Left lung (tissue), 10 donors: ENCODE measurements around the gene REEP3. TPM values are rescaled to one million over a fixed set of nuclear protein-coding genes. Genes with fewer than 3 reads are reported as not detected.

Experiments
- ATAC-seq: fragments of 200-7000 bp; cut with Tn5 transposase; one replicate; pipeline ENCODE4 v1.9.1; 2020; ENCODE audit warnings: moderate library complexity
- DNase-seq, 4 donors: peaks; one replicate each; pipeline ENCODE4 v3.0.0-alpha.2; 2013 to 2020
- H3K27ac ChIP-seq, 2 donors: fragments of 200-600 bp; sonication (generic) in 1 of 2; one replicate each; pipeline versions ENCODE4 v1.5.0 to v1.8.0; 2020 to 2021
- H3K27me3 ChIP-seq, 2 donors: fragments of 200-600 bp; sonication (generic) in 1 of 2; one replicate each; pipeline versions ENCODE4 v1.5.0 to v1.8.0; 2020 to 2021
- H3K36me3 ChIP-seq, 2 donors: fragments of 200-600 bp; sonication (generic) in 1 of 2; one replicate each; pipeline versions ENCODE4 v1.5.0 to v1.8.0; 2020 to 2021
- H3K4me1 ChIP-seq, 2 donors: fragments of 200-600 bp; one replicate each; pipeline ENCODE4 v1.8.0; 2021
- H3K4me3 ChIP-seq, 2 donors: fragments of 200-600 bp; sonication (generic) in 1 of 2; one replicate each; pipeline versions ENCODE4 v1.5.0 to v1.8.0; 2020 to 2021; ENCODE audit warnings: mild to moderate bottlenecking in 1 of 2
- H3K9me3 ChIP-seq, 2 donors: fragments of 200-600 bp; sonication (generic) in 1 of 2; one replicate each; pipeline versions ENCODE4 v1.5.0 to v1.8.0; 2020 to 2021
- CTCF ChIP-seq, 2 donors: fragments of 200-600 bp; sonication (generic) in 1 of 2; IDR thresholded peaks; one replicate each; pipeline versions ENCODE4 v1.5.0 to v1.8.0; 2021; ENCODE audit warnings: antibody characterized with exemption in 2 of 2
- intact Hi-C, 2 donors: fragments of 100-400 bp; cut with DNase I; formaldehyde crosslinking; loops; one replicate each; pipeline versions ENCODE4 v1.11.2 to v1.14.2; 2022
- polyA plus RNA-seq, 6 donors: library from polyadenylated mRNA; unstranded; fragments of 120-200 nt; gene quantifications; one replicate each; pipeline ENCODE4 v1.2.1, GENCODE V29; 2013; ENCODE audit not compliant: insufficient read length in 6 of 6
- total RNA-seq, 2 donors: library from RNA; stranded (reverse); fragmentation: NEBNext Ultra II Directional; extraction: Animal tissue kit (Norgen Biotek cat#: 25700); gene quantifications; one replicate each; pipeline ENCODE4 v1.2.1, GENCODE V29; 2021
- donor health status: DM: no; HTN: yes; CAD: no.
- donor health status: DM: no; HTN: no; CAD: no.

Gene REEP3
- total and polyA plus RNA-seq, 8 donors: 29.3 to 57.8 (median 38.2) TPM

- H3K4me3 ChIP-seq: no peak overlapping the region
- TF ChIP-seq CTCF (IDR thresholded peaks at IDR 0.05): no peak
- ATAC-seq (no peak), DNase-seq (no peak)
- H3K9me3 ChIP-seq: no peaks in the 10 kb centered on the region
- no peaks in the 10 kb centered on the region for H3K4me1 ChIP-seq
- no peak overlapping the region for H3K27ac ChIP-seq
- H3K36me3 ChIP-seq: peaks cover 0 to 27% of the 10 kb centered on the region in 2 donors
- intact Hi-C loops: no loop called here
- no peaks in the 10 kb centered on the region for H3K27me3 ChIP-seq
These were observed 97.4 kb downstream of the REEP3 start for GRCh38 chr10:63618552-63618951.

GRCh38 chr10:63619426-63619825 lies 98.2 kb downstream of the REEP3 start:
- DNase-seq (no peak), ATAC-seq (no peak)
- Histone ChIP-seq H3K27me3 (no peaks in the 10 kb centered on the region), H3K9me3 (no peaks in the 10 kb centered on the region), H3K4me1 (no peaks in the 10 kb centered on the region), H3K4me3 (no peak overlapping the region), H3K27ac (no peak overlapping the region), H3K36me3 (peaks cover 0 to 27% of the 10 kb centered on the region in 2 donors)
- intact Hi-C loops: no loop called here
- TF ChIP-seq CTCF (IDR thresholded peaks at IDR 0.05): no peak

GRCh38 chr10:63622097-63622496 lies 100.9 kb downstream of the REEP3 start:
- no peak for DNase-seq
- H3K36me3 ChIP-seq: peaks cover 0 to 18% of the 10 kb centered on the region in 2 donors
- no peaks in the 10 kb centered on the region for H3K27me3 ChIP-seq
- no peaks in the 10 kb centered on the region for H3K9me3 ChIP-seq
- H3K27ac ChIP-seq: no peak overlapping the region
- intact Hi-C loops: no loop called here
- no peak for TF ChIP-seq CTCF (IDR thresholded peaks at IDR 0.05)
- no peak overlapping the region for H3K4me3 ChIP-seq
- peaks cover under 1 to 1% of the 10 kb centered on the region in 2 donors for H3K4me1 ChIP-seq
- no peak for ATAC-seq

GRCh38 chr10:63624701-63625100 lies 103.5 kb downstream of the REEP3 start:
- peaks cover 12 to 26% of the 10 kb centered on the region in 2 donors for H3K4me1 ChIP-seq
- no peaks in the 10 kb centered on the region for H3K9me3 ChIP-seq
- ATAC-seq: no peak
- TF ChIP-seq CTCF (IDR thresholded peaks at IDR 0.05): no peak
- H3K27ac ChIP-seq: no peak overlapping the region
- H3K36me3 ChIP-seq: peaks cover 0 to 18% of the 10 kb centered on the region in 2 donors
- DNase-seq: no peak
- no peaks in the 10 kb centered on the region for H3K27me3 ChIP-seq
- intact Hi-C loops: no loop called here
- no peak overlapping the region for H3K4me3 ChIP-seq

- no peak for ATAC-seq
- no peak for TF ChIP-seq CTCF (IDR thresholded peaks at IDR 0.05)
- H3K27ac ChIP-seq: peak overlapping the region in 1 of 2 donors; percentile 94
- no peak overlapping the region for H3K4me3 ChIP-seq
- no peak for DNase-seq
- intact Hi-C loops: no loop called here
- H3K27me3 ChIP-seq: no peaks in the 10 kb centered on the region
- peaks cover 0 to 6% of the 10 kb centered on the region in 2 donors for H3K36me3 ChIP-seq
- H3K9me3 ChIP-seq: no peaks in the 10 kb centered on the region
- H3K4me1 ChIP-seq: peaks cover 19 to 38% of the 10 kb centered on the region in 2 donors
These were observed 106.2 kb downstream of the REEP3 start for GRCh38 chr10:63627396-63627795.
